ENCODE results near the gene PPM1H.

Gene PPM1H

DNA sequence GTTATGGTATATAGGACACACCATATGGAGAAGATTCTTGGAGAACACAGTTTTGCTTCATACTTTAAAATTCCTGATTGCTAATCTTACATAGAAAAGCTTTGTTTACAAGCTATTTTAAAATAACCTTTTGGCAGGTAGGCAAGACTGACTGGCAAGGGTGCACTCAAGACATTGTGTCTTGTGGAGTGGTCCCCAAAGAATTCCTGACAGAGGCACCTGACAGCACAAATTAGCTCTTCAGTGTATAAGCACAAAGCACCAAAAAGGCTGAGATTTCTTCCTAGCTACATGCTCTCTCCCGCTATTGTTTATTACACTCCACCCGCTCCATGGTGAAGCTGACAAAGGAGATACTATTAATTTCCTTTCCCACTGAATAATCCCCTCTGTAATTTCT, 329.0 kb downstream of the PPM1H start:
- TF ChIP-seq RAD21 (IDR thresholded peaks at IDR 0.05; ENCODE audit: low read depth) (no peak), ZBTB7A (IDR thresholded peaks at IDR 0.05; ENCODE audit: low read depth) (no peak), NFIC (IDR thresholded peaks at IDR 0.05) (no peak), YY1 (IDR thresholded peaks at IDR 0.05; ENCODE audit: low read depth) (no peak), TCF12 (IDR thresholded peaks at IDR 0.05; ENCODE audit: low read depth) (no peak), CREB1 (IDR thresholded peaks at IDR 0.05; ENCODE audit: low read depth) (no peak), TEAD4 (IDR thresholded peaks at IDR 0.05) (no peak), TAF1 (IDR thresholded peaks at IDR 0.05; ENCODE audit: low read depth) (no peak), CEBPB (IDR thresholded peaks at IDR 0.05) (no peak), FOXM1 (IDR thresholded peaks at IDR 0.05; ENCODE audit: borderline replicate concordance, low read depth) (no peak), EP300 (IDR thresholded peaks at IDR 0.05; ENCODE audit: borderline replicate concordance) (no peak), EGR1 (IDR thresholded peaks at IDR 0.05) (no peak)
- TF ChIP-seq, protein P1, sequence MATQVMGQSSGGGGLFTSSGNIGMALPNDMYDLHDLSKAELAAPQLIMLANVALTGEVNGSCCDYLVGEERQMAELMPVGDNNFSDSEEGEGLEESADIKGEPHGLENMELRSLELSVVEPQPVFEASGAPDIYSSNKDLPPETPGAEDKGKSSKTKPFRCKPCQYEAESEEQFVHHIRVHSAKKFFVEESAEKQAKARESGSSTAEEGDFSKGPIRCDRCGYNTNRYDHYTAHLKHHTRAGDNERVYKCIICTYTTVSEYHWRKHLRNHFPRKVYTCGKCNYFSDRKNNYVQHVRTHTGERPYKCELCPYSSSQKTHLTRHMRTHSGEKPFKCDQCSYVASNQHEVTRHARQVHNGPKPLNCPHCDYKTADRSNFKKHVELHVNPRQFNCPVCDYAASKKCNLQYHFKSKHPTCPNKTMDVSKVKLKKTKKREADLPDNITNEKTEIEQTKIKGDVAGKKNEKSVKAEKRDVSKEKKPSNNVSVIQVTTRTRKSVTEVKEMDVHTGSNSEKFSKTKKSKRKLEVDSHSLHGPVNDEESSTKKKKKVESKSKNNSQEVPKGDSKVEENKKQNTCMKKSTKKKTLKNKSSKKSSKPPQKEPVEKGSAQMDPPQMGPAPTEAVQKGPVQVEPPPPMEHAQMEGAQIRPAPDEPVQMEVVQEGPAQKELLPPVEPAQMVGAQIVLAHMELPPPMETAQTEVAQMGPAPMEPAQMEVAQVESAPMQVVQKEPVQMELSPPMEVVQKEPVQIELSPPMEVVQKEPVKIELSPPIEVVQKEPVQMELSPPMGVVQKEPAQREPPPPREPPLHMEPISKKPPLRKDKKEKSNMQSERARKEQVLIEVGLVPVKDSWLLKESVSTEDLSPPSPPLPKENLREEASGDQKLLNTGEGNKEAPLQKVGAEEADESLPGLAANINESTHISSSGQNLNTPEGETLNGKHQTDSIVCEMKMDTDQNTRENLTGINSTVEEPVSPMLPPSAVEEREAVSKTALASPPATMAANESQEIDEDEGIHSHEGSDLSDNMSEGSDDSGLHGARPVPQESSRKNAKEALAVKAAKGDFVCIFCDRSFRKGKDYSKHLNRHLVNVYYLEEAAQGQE (IDR thresholded peaks at IDR 0.05; ENCODE audit: low read depth) = no peak
- TF ChIP-seq, protein P2, sequence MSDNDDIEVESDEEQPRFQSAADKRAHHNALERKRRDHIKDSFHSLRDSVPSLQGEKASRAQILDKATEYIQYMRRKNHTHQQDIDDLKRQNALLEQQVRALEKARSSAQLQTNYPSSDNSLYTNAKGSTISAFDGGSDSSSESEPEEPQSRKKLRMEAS (IDR thresholded peaks at IDR 0.05) = no peak
- TF ChIP-seq, protein P3, sequence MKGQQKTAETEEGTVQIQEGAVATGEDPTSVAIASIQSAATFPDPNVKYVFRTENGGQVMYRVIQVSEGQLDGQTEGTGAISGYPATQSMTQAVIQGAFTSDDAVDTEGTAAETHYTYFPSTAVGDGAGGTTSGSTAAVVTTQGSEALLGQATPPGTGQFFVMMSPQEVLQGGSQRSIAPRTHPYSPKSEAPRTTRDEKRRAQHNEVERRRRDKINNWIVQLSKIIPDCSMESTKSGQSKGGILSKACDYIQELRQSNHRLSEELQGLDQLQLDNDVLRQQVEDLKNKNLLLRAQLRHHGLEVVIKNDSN (IDR thresholded peaks at IDR 0.05) = no peak

DNA sequence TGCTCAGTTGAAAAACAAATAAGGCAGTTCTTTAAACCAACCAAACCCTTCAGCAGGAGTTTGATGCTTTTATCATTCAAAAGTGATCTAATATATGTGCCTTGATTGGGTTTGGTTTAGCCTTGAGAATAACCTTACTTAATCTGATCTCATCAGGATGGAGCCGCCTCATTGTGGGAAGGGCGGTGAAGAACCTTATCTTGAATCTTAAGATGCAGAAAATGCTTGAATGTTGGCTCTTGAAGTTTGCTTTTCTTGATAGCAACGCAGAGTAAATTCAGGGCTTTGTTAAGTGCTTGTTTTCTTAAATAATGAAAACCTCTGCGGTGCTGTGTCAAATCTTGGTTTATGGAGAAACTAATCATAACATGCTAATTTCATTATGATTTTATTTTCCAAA, 330.1 kb downstream of the PPM1H start:
- TF ChIP-seq RAD21 (IDR thresholded peaks at IDR 0.05; ENCODE audit: low read depth) = no peak
- TF ChIP-seq TEAD4 (IDR thresholded peaks at IDR 0.05) = no peak
- no peak for TF ChIP-seq TAF1 (IDR thresholded peaks at IDR 0.05; ENCODE audit: low read depth)
- no peak for TF ChIP-seq NFIC (IDR thresholded peaks at IDR 0.05)
- TF ChIP-seq CREB1 (IDR thresholded peaks at IDR 0.05; ENCODE audit: low read depth) = no peak
- TF ChIP-seq, protein P1 (IDR thresholded peaks at IDR 0.05; ENCODE audit: low read depth) = no peak
- TF ChIP-seq YY1 (IDR thresholded peaks at IDR 0.05; ENCODE audit: low read depth) = no peak
- TF ChIP-seq, protein P3 (IDR thresholded peaks at IDR 0.05) = no peak
- TF ChIP-seq CEBPB (IDR thresholded peaks at IDR 0.05) = no peak
- no peak for TF ChIP-seq EP300 (IDR thresholded peaks at IDR 0.05; ENCODE audit: borderline replicate concordance)
- TF ChIP-seq ZBTB7A (IDR thresholded peaks at IDR 0.05; ENCODE audit: low read depth) = no peak
- TF ChIP-seq, protein P2 (IDR thresholded peaks at IDR 0.05) = no peak
- no peak for TF ChIP-seq TCF12 (IDR thresholded peaks at IDR 0.05; ENCODE audit: low read depth)
- TF ChIP-seq EGR1 (IDR thresholded peaks at IDR 0.05) = no peak
- no peak for TF ChIP-seq FOXM1 (IDR thresholded peaks at IDR 0.05; ENCODE audit: borderline replicate concordance, low read depth)

DNA sequence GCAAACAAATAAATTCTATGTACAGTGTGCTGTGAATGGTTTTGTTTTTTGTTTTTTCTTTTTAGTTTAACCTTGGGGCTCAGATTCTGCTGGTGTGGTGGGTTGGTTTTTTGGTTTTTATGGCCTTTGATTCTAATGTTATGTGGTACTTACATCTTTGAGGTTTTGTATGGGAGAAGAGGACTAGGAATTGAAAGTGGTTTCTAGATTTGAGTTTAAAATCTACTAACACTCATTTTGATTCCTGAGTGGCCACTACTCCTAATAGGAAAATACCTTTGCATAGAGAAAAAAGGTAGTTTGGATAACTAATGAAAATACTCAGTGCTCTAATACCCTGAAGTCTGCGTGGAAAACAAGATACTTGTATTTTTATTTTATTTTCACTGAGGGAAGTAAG, 330.6 kb downstream of the PPM1H start:
- TF ChIP-seq CREB1 (IDR thresholded peaks at IDR 0.05; ENCODE audit: low read depth) = no peak
- TF ChIP-seq, protein P2 (IDR thresholded peaks at IDR 0.05) = no peak
- no peak for TF ChIP-seq YY1 (IDR thresholded peaks at IDR 0.05; ENCODE audit: low read depth)
- TF ChIP-seq EGR1 (IDR thresholded peaks at IDR 0.05) = no peak
- TF ChIP-seq TAF1 (IDR thresholded peaks at IDR 0.05; ENCODE audit: low read depth) = no peak
- TF ChIP-seq, protein P3 (IDR thresholded peaks at IDR 0.05) = no peak
- no peak for TF ChIP-seq CEBPB (IDR thresholded peaks at IDR 0.05)
- TF ChIP-seq TCF12 (IDR thresholded peaks at IDR 0.05; ENCODE audit: low read depth) = no peak
- TF ChIP-seq, protein P1 (IDR thresholded peaks at IDR 0.05; ENCODE audit: low read depth) = no peak
- TF ChIP-seq NFIC (IDR thresholded peaks at IDR 0.05) = no peak
- no peak for TF ChIP-seq TEAD4 (IDR thresholded peaks at IDR 0.05)
- no peak for TF ChIP-seq RAD21 (IDR thresholded peaks at IDR 0.05; ENCODE audit: low read depth)
- no peak for TF ChIP-seq ZBTB7A (IDR thresholded peaks at IDR 0.05; ENCODE audit: low read depth)
- TF ChIP-seq EP300 (IDR thresholded peaks at IDR 0.05; ENCODE audit: borderline replicate concordance) = no peak
- TF ChIP-seq FOXM1 (IDR thresholded peaks at IDR 0.05; ENCODE audit: borderline replicate concordance, low read depth) = no peak

Data from Ishikawa (cell line).